Measurements from ENCODE around the gene TSPAN18. TPM values are rescaled to one million over a fixed set of nuclear protein-coding genes. Genes with fewer than 3 reads are reported as not detected.

Gene TSPAN18
- total RNA-seq (2014; rRNA removed; shearing (Covaris generic); ENCODE audit: low replicate concordance) = 0.90 and 1.8 TPM in 2 replicates

- H3K4me2 ChIP-seq (ENCODE audit: low read depth, low read length, poor library complexity, severe bottlenecking) = peak within 1 kb of the TSS; percentile 47
- peaks cover 21% of the 10 kb centered on the region for H3K4me1 ChIP-seq (ENCODE audit: low read length)
- DNase-seq = peak; percentile 59
- no peaks in the 10 kb centered on the region for H3K79me2 ChIP-seq (ENCODE audit: low read length)
- H2AFZ ChIP-seq (ENCODE audit: low read length) = no peak within 1 kb of the TSS; the same call in 1 of the 2 replicates
- H3K27ac ChIP-seq (ENCODE audit: low read length) = no peak within 1 kb of the TSS
- 0 out of 2 replicates have a peak, but pooled peaks cover 3% of the 10 kb centered on the region for H4K20me1 ChIP-seq (ENCODE audit: insufficient read depth, low read depth, low read length)
- H3K27me3 ChIP-seq (ENCODE audit: low read length) = no peaks in the 10 kb centered on the region
- peak within 1 kb of the TSS; percentile 43; the same call in 1 of the 2 replicates for H3K9ac ChIP-seq (ENCODE audit: low read length)
- H3K9me2 ChIP-seq (replicated peaks; ENCODE audit: insufficient read depth, low read length) = no peaks in the 10 kb centered on the region
- no peaks in the 10 kb centered on the region for H3K36me3 ChIP-seq (ENCODE audit: insufficient read depth, low read length)
- no peaks in the 10 kb centered on the region for H3K9me3 ChIP-seq (ENCODE audit: low read length)
- peak within 1 kb of the TSS; percentile 50; the same call in 1 of the 2 replicates for H3K4me3 ChIP-seq (ENCODE audit: low read length)
Observed at GRCh38 chr11:44726283-44727113, at the start of gene TSPAN18. Gene TSPAN18, plus strand, starts transcription at chr11:44726962. Its CDS starts 179,455 bp downstream, at chr11:44906417.

GRCh38 chr11:44680982-44681597 is 45.7 kb upstream of the TSPAN18 start:
- Histone ChIP-seq H3K9me2 (replicated peaks; ENCODE audit: insufficient read depth, low read length) (no peaks in the 10 kb centered on the region), H3K9ac (ENCODE audit: low read length) (no peak overlapping the region)
- DNase-seq = no peak

GRCh38 chr11:44681698-44682097 is 45.1 kb upstream of the TSPAN18 start:
- Histone ChIP-seq H2AFZ (ENCODE audit: low read length) (no peak overlapping the region), H3K4me2 (ENCODE audit: low read depth, low read length, poor library complexity, severe bottlenecking) (no peak overlapping the region), H3K9me2 (replicated peaks; ENCODE audit: insufficient read depth, low read length) (no peaks in the 10 kb centered on the region), H3K4me1 (ENCODE audit: low read length) (peaks cover 12% of the 10 kb centered on the region), H3K36me3 (ENCODE audit: insufficient read depth, low read length) (no peaks in the 10 kb centered on the region), H3K27me3 (ENCODE audit: low read length) (no peaks in the 10 kb centered on the region), H4K20me1 (ENCODE audit: insufficient read depth, low read depth, low read length) (no peaks in the 10 kb centered on the region), H3K27ac (ENCODE audit: low read length) (no peak overlapping the region), H3K9me3 (ENCODE audit: low read length) (no peaks in the 10 kb centered on the region), H3K9ac (ENCODE audit: low read length) (no peak overlapping the region), H3K4me3 (ENCODE audit: low read length) (no peak overlapping the region), H3K79me2 (ENCODE audit: low read length) (no peaks in the 10 kb centered on the region)
- DNase-seq = no peak

More at GRCh38 chr11:44680982-44681597, 45.7 kb upstream of the TSPAN18 start:
- Histone ChIP-seq H3K27me3 (ENCODE audit: low read length) (no peaks in the 10 kb centered on the region), H2AFZ (ENCODE audit: low read length) (no peak overlapping the region), H3K27ac (ENCODE audit: low read length) (no peak overlapping the region), H3K4me3 (ENCODE audit: low read length) (no peak overlapping the region), H3K4me2 (ENCODE audit: low read depth, low read length, poor library complexity, severe bottlenecking) (no peak overlapping the region), H3K9me3 (ENCODE audit: low read length) (no peaks in the 10 kb centered on the region), H3K79me2 (ENCODE audit: low read length) (no peaks in the 10 kb centered on the region), H3K4me1 (ENCODE audit: low read length) (peaks cover 12% of the 10 kb centered on the region), H4K20me1 (ENCODE audit: insufficient read depth, low read depth, low read length) (no peaks in the 10 kb centered on the region), H3K36me3 (ENCODE audit: insufficient read depth, low read length) (no peaks in the 10 kb centered on the region)

- Histone ChIP-seq H4K20me1 (ENCODE audit: insufficient read depth, low read depth, low read length) (no peaks in the 10 kb centered on the region), H3K79me2 (ENCODE audit: low read length) (no peaks in the 10 kb centered on the region), H3K9me2 (replicated peaks; ENCODE audit: insufficient read depth, low read length) (no peaks in the 10 kb centered on the region), H3K9ac (ENCODE audit: low read length) (no peak overlapping the region), H3K4me3 (ENCODE audit: low read length) (no peak overlapping the region), H2AFZ (ENCODE audit: low read length) (no peak overlapping the region), H3K4me1 (ENCODE audit: low read length) (peaks cover 12% of the 10 kb centered on the region), H3K27me3 (ENCODE audit: low read length) (no peaks in the 10 kb centered on the region), H3K4me2 (ENCODE audit: low read depth, low read length, poor library complexity, severe bottlenecking) (no peak overlapping the region), H3K9me3 (ENCODE audit: low read length) (no peaks in the 10 kb centered on the region), H3K36me3 (ENCODE audit: insufficient read depth, low read length) (no peaks in the 10 kb centered on the region), H3K27ac (ENCODE audit: low read length) (no peak overlapping the region)
- no peak for DNase-seq
Observed at GRCh38 chr11:44684859-44685281, 41.9 kb upstream of the TSPAN18 start.

- Histone ChIP-seq H3K9me2 (replicated peaks; ENCODE audit: insufficient read depth, low read length) (no peaks in the 10 kb centered on the region), H3K27ac (ENCODE audit: low read length) (no peak overlapping the region), H3K4me2 (ENCODE audit: low read depth, low read length, poor library complexity, severe bottlenecking) (no peak overlapping the region), H3K4me3 (ENCODE audit: low read length) (no peak overlapping the region), H3K9me3 (ENCODE audit: low read length) (no peaks in the 10 kb centered on the region), H3K79me2 (ENCODE audit: low read length) (no peaks in the 10 kb centered on the region), H2AFZ (ENCODE audit: low read length) (no peak overlapping the region), H4K20me1 (ENCODE audit: insufficient read depth, low read depth, low read length) (no peaks in the 10 kb centered on the region), H3K36me3 (ENCODE audit: insufficient read depth, low read length) (no peaks in the 10 kb centered on the region), H3K9ac (ENCODE audit: low read length) (no peak overlapping the region), H3K27me3 (ENCODE audit: low read length) (no peaks in the 10 kb centered on the region), H3K4me1 (ENCODE audit: low read length) (peaks cover 10% of the 10 kb centered on the region)
- DNase-seq = no peak
Observed at GRCh38 chr11:44687388-44687787, 39.4 kb upstream of the TSPAN18 start.

GRCh38 chr11:44689265-44689664 is 37.5 kb upstream of the TSPAN18 start:
- Histone ChIP-seq H3K9ac (ENCODE audit: low read length) (no peak overlapping the region), H3K27ac (ENCODE audit: low read length) (no peak overlapping the region), H3K4me2 (ENCODE audit: low read depth, low read length, poor library complexity, severe bottlenecking) (no peak overlapping the region), H3K9me2 (replicated peaks; ENCODE audit: insufficient read depth, low read length) (no peaks in the 10 kb centered on the region), H3K27me3 (ENCODE audit: low read length) (no peaks in the 10 kb centered on the region), H3K36me3 (ENCODE audit: insufficient read depth, low read length) (no peaks in the 10 kb centered on the region), H3K79me2 (ENCODE audit: low read length) (no peaks in the 10 kb centered on the region), H3K9me3 (ENCODE audit: low read length) (no peaks in the 10 kb centered on the region), H2AFZ (ENCODE audit: low read length) (no peak overlapping the region), H3K4me3 (ENCODE audit: low read length) (no peak overlapping the region), H3K4me1 (ENCODE audit: low read length) (no peaks in the 10 kb centered on the region), H4K20me1 (ENCODE audit: insufficient read depth, low read depth, low read length) (no peaks in the 10 kb centered on the region)
- DNase-seq = no peak

GRCh38 chr11:44690651-44691050 is 36.1 kb upstream of the TSPAN18 start:
- no peaks in the 10 kb centered on the region for H3K9me3 ChIP-seq (ENCODE audit: low read length)
- no peak overlapping the region for H3K4me3 ChIP-seq (ENCODE audit: low read length)
- H3K27me3 ChIP-seq (ENCODE audit: low read length) = no peaks in the 10 kb centered on the region
- H3K79me2 ChIP-seq (ENCODE audit: low read length) = no peaks in the 10 kb centered on the region
- H3K4me1 ChIP-seq (ENCODE audit: low read length) = no peaks in the 10 kb centered on the region
- no peak overlapping the region for H3K4me2 ChIP-seq (ENCODE audit: low read depth, low read length, poor library complexity, severe bottlenecking)
- no peak overlapping the region for H3K9ac ChIP-seq (ENCODE audit: low read length)
- no peak overlapping the region for H2AFZ ChIP-seq (ENCODE audit: low read length)
- no peaks in the 10 kb centered on the region for H3K9me2 ChIP-seq (replicated peaks; ENCODE audit: insufficient read depth, low read length)
- no peak for DNase-seq
- H3K36me3 ChIP-seq (ENCODE audit: insufficient read depth, low read length) = no peaks in the 10 kb centered on the region
- H4K20me1 ChIP-seq (ENCODE audit: insufficient read depth, low read depth, low read length) = no peaks in the 10 kb centered on the region
- H3K27ac ChIP-seq (ENCODE audit: low read length) = no peak overlapping the region

- no peaks in the 10 kb centered on the region for H3K9me2 ChIP-seq (replicated peaks; ENCODE audit: insufficient read depth, low read length)
- no peaks in the 10 kb centered on the region for H3K9me3 ChIP-seq (ENCODE audit: low read length)
- no peaks in the 10 kb centered on the region for H3K27me3 ChIP-seq (ENCODE audit: low read length)
- H3K36me3 ChIP-seq (ENCODE audit: insufficient read depth, low read length) = no peaks in the 10 kb centered on the region
- no peaks in the 10 kb centered on the region for H3K79me2 ChIP-seq (ENCODE audit: low read length)
- no peak for DNase-seq
- no peak overlapping the region for H3K4me3 ChIP-seq (ENCODE audit: low read length)
- H3K27ac ChIP-seq (ENCODE audit: low read length) = no peak overlapping the region
- no peak overlapping the region for H3K4me2 ChIP-seq (ENCODE audit: low read depth, low read length, poor library complexity, severe bottlenecking)
- no peak overlapping the region for H3K9ac ChIP-seq (ENCODE audit: low read length)
- no peak overlapping the region for H2AFZ ChIP-seq (ENCODE audit: low read length)
- peaks cover 2% of the 10 kb centered on the region; the same call in 1 of the 2 replicates for H3K4me1 ChIP-seq (ENCODE audit: low read length)
- no peaks in the 10 kb centered on the region for H4K20me1 ChIP-seq (ENCODE audit: insufficient read depth, low read depth, low read length)
Observed at GRCh38 chr11:44692460-44692859, 34.3 kb upstream of the TSPAN18 start.

Measured in Karpas-422 (cell line).